Caco-2 (cell line): ENCODE results near the gene DHRSX. TPM values are rescaled to one million over a fixed set of nuclear protein-coding genes. Genes with fewer than 3 reads are reported as not detected.
"Not testable (repeated sequence)": the region's sequence is repeated elsewhere in the genome, so short reads cannot be mapped to it uniquely, and the experiment has no call there.

Experiments used
- BruUV-seq: library from RNA; stranded (reverse); fragments of 400-500 nt; replicated peaks from 2 replicates; lab custom pipeline; 2021; lab: Mats Ljungman, UMichigan
- CTCF ChIA-PET: fragments of 300-600 bp; sonication (Branson Sonifier 250); formaldehyde crosslinking; loops from one replicate; lab custom pipeline; 2022; ENCODE audit warnings: antibody characterized with exemption; lab: Charles Lee
- POLR2A ChIA-PET: fragments of 300-600 bp; sonication (Branson Sonifier 250); formaldehyde crosslinking; loops from one replicate; lab custom pipeline; 2022; ENCODE audit warnings: antibody characterized with exemption; lab: Charles Lee
- DNase-seq, 2 experiments: peaks; one replicate each; pipeline versions ENCODE4 v3.0.0 to v3.0.0-alpha.2; 2020 to 2022
- H3K27me3 ChIP-seq: replicated peaks from 2 replicates; pipeline ENCODE4 v1.6.0; 2011; ENCODE audit warnings: low read length; ENCODE audit not compliant: control insufficient read depth, insufficient read depth
- H3K36me3 ChIP-seq: 2 replicates; pipeline ENCODE4 v1.5.1; 2011; ENCODE audit warnings: low read length; ENCODE audit not compliant: control insufficient read depth, insufficient read depth
- H3K4me1 ChIP-seq: fragments of 250-450 bp; sonication (Bioruptor Pico); 2 replicates; pipeline ENCODE4 v1.5.1; 2020; ENCODE audit warnings: mild to moderate bottlenecking
- H3K4me3 ChIP-seq: 2 replicates; pipeline ENCODE4 v1.5.1; 2011; ENCODE audit warnings: low read depth, mild to moderate bottlenecking, control low read depth, low read length
- H3K9me3 ChIP-seq: fragments of 250-450 bp; sonication (Bioruptor Pico); 2 replicates; pipeline ENCODE4 v1.5.1; 2020; ENCODE audit warnings: mild to moderate bottlenecking, moderate library complexity
- H3K27ac Mint-ChIP-seq: one replicate; pipeline ENCODE4 v1.8.0; 2022; ENCODE audit warnings: mixed read lengths; ENCODE audit not compliant: unreplicated experiment
- H3K27me3 Mint-ChIP-seq: one replicate; pipeline ENCODE4 v1.8.0; 2022; ENCODE audit warnings: mixed read lengths; ENCODE audit not compliant: insufficient read depth, unreplicated experiment
- H3K36me3 Mint-ChIP-seq: one replicate; pipeline ENCODE4 v1.8.0; 2022; ENCODE audit warnings: mild to moderate bottlenecking, mixed read lengths; ENCODE audit not compliant: insufficient read depth, unreplicated experiment
- H3K4me1 Mint-ChIP-seq: one replicate; pipeline ENCODE4 v1.8.0; 2022; ENCODE audit warnings: low read depth, mixed read lengths; ENCODE audit not compliant: unreplicated experiment
- H3K4me3 Mint-ChIP-seq: one replicate; pipeline ENCODE4 v1.8.0; 2022; ENCODE audit warnings: mild to moderate bottlenecking, moderate library complexity, mixed read lengths; ENCODE audit not compliant: unreplicated experiment
- H3K9me3 Mint-ChIP-seq: one replicate; pipeline ENCODE4 v1.8.0; 2022; ENCODE audit warnings: mixed read lengths; ENCODE audit not compliant: unreplicated experiment
- CTCF ChIP-seq, 2 experiments: fragments of 200-600 bp in 1 of 2; IDR thresholded peaks; 1 replicate in 1 of 2; 2 replicates in 1 of 2; pipeline versions ENCODE4 v1.5.1 to v1.8.0; 2011 to 2022; ENCODE audit warnings: antibody characterized with exemption in 1 of 2, control low read depth in 1 of 2, inconsistent platforms in 1 of 2, low read depth in 1 of 2, low read length in 1 of 2, mild to moderate bottlenecking in 1 of 2, moderate library complexity in 1 of 2; ENCODE audit not compliant: insufficient read depth in 1 of 2, severe bottlenecking in 1 of 2, unreplicated experiment in 1 of 2
- intact Hi-C: fragments of 100-400 bp; cut with micrococcal nuclease; formaldehyde crosslinking; loops from one replicate; pipeline ENCODE4 v1.10.0; 2022; ENCODE audit not compliant: unreplicated experiment
- total RNA-seq: library from RNA; stranded (reverse); gene quantifications from 2 replicates; pipeline ENCODE4 v1.2.3, GENCODE V29; 2022

Gene DHRSX
- total RNA-seq, 1 experiment from 2014 or later, result 64.1 TPM

GRCh38 chrX:2370456-2370855 lies 130.3 kb downstream of the DHRSX start:
- no peak overlapping the region for H3K27ac Mint-ChIP-seq
- no peaks in the 10 kb centered on the region for H3K4me1 ChIP-seq
- no peak for TF ChIP-seq CTCF (IDR thresholded peaks at IDR 0.05; ENCODE audit: insufficient read depth in 1 of 2, low read depth in 1 of 2, low read length in 1 of 2, severe bottlenecking in 1 of 2, unreplicated experiment in 1 of 2)

GRCh38 chrX:2369206-2369605 lies 131.6 kb downstream of the DHRSX start:
- H3K4me3 Mint-ChIP-seq, result no peak overlapping the region
- POLR2A ChIA-PET, result no interaction called here
- no peaks in the 10 kb centered on the region for H3K36me3 ChIP-seq
- no peaks in the 10 kb centered on the region for H3K4me1 Mint-ChIP-seq
- H3K27me3 ChIP-seq, result no peaks in the 10 kb centered on the region
- no peaks in the 10 kb centered on the region for H3K4me1 ChIP-seq
- CTCF ChIA-PET, result no interaction called here
- TF ChIP-seq CTCF (IDR thresholded peaks at IDR 0.05; ENCODE audit: insufficient read depth in 1 of 2, low read depth in 1 of 2, low read length in 1 of 2, severe bottlenecking in 1 of 2, unreplicated experiment in 1 of 2), result no peak
- peaks cover 9% of the 10 kb centered on the region for H3K9me3 Mint-ChIP-seq
- H3K27me3 Mint-ChIP-seq, result no peaks in the 10 kb centered on the region
- no TSS peak for BruUV-seq
- peaks cover 7% of the 10 kb centered on the region; the same call in 1 of the 2 replicates for H3K9me3 ChIP-seq
- DNase-seq, result no peak
- intact Hi-C loops, result no loop called here
- peaks cover 32% of the 10 kb centered on the region for H3K36me3 Mint-ChIP-seq
- H3K27ac Mint-ChIP-seq, result no peak overlapping the region
- H3K4me3 ChIP-seq, result no peak overlapping the region

More at GRCh38 chrX:2370456-2370855, 130.3 kb downstream of the DHRSX start:
- Histone ChIP-seq H3K36me3 (no peaks in the 10 kb centered on the region), H3K4me3 (no peak overlapping the region), H3K27me3 (no peaks in the 10 kb centered on the region), H3K9me3 (no peaks in the 10 kb centered on the region)
- Mint-ChIP-seq H3K36me3 (peaks cover 30% of the 10 kb centered on the region), H3K27me3 (no peaks in the 10 kb centered on the region), H3K4me3 (no peak overlapping the region), H3K4me1 (no peaks in the 10 kb centered on the region), H3K9me3 (no peaks in the 10 kb centered on the region)
- no peak for DNase-seq
- intact Hi-C loops, result no loop called here
- POLR2A ChIA-PET, result no interaction called here
- BruUV-seq, result no TSS peak
- CTCF ChIA-PET, result no interaction called here

GRCh38 chrX:2360731-2361130 lies 140.0 kb downstream of the DHRSX start:
- peaks cover 7% of the 10 kb centered on the region; the same call in 1 of the 2 replicates for H3K9me3 ChIP-seq
- intact Hi-C loops, result no loop called here
- H3K36me3 Mint-ChIP-seq, result peaks cover 9% of the 10 kb centered on the region
- H3K27me3 Mint-ChIP-seq, result no peaks in the 10 kb centered on the region
- 0 out of 2 replicates have a peak, but pooled peaks cover 1% of the 10 kb centered on the region for H3K36me3 ChIP-seq
- no peak overlapping the region for H3K4me3 Mint-ChIP-seq
- POLR2A ChIA-PET, result no interaction called here
- H3K4me3 ChIP-seq, result no peak overlapping the region
- peak; percentile 44 to 53 for DNase-seq
- H3K27me3 ChIP-seq, result no peaks in the 10 kb centered on the region
- no TSS peak for BruUV-seq
- H3K4me1 ChIP-seq, result peaks cover 13% of the 10 kb centered on the region
- CTCF ChIA-PET, result no interaction called here
- no peak overlapping the region for H3K27ac Mint-ChIP-seq
- TF ChIP-seq CTCF (IDR thresholded peaks at IDR 0.05; ENCODE audit: insufficient read depth in 1 of 2, low read depth in 1 of 2, low read length in 1 of 2, severe bottlenecking in 1 of 2, unreplicated experiment in 1 of 2), result no peak
- H3K9me3 Mint-ChIP-seq, result peaks cover 22% of the 10 kb centered on the region
- no peaks in the 10 kb centered on the region for H3K4me1 Mint-ChIP-seq

- POLR2A ChIA-PET, intact Hi-C loops, H3K9me3 ChIP-seq, CTCF ChIA-PET, H3K36me3 ChIP-seq, H3K27me3 Mint-ChIP-seq, H3K27me3 ChIP-seq, BruUV-seq, H3K4me3 ChIP-seq, H3K4me1 Mint-ChIP-seq, H3K27ac Mint-ChIP-seq, DNase-seq, H3K36me3 Mint-ChIP-seq, H3K4me3 Mint-ChIP-seq: not testable (repeated sequence)
- peaks cover 16% of the 10 kb centered on the region for H3K9me3 Mint-ChIP-seq
- peaks cover 13% of the 10 kb centered on the region for H3K4me1 ChIP-seq
Measured at GRCh38 chrX:2359522-2359921, 141.3 kb downstream of the DHRSX start.
